Uterus (tissue), 2 donors: ENCODE results near the gene DSN1.

Experiments used
- CTCF ChIP-seq, 4 experiments: fragments of 200-600 bp in 2 of 4; fragments of 450-650 bp in 2 of 4; sonication (generic) in 2 of 4; IDR thresholded peaks; one replicate each; pipeline ENCODE4 v1.5.1; 2016 to 2019; ENCODE audit warnings: antibody characterized with exemption in 4 of 4, mild to moderate bottlenecking in 2 of 4, moderate library complexity in 1 of 4
- POLR2A ChIP-seq, 2 donors: fragments of 450-650 bp; IDR thresholded peaks; one replicate each; pipeline ENCODE4 v1.6.1; 2016; ENCODE audit warnings: antibody characterized with exemption in 2 of 2, mild to moderate bottlenecking in 1 of 2, moderate library complexity in 1 of 2

GRCh38 chr20:36761125-36761524 lies 12.4 kb downstream of the DSN1 start:
- TF ChIP-seq CTCF (IDR thresholded peaks at IDR 0.05) (no peak), POLR2A (IDR thresholded peaks at IDR 0.05) (no peak)
